ENCODE data around the gene XYLT1.

The XYLT1 gene

DNA sequence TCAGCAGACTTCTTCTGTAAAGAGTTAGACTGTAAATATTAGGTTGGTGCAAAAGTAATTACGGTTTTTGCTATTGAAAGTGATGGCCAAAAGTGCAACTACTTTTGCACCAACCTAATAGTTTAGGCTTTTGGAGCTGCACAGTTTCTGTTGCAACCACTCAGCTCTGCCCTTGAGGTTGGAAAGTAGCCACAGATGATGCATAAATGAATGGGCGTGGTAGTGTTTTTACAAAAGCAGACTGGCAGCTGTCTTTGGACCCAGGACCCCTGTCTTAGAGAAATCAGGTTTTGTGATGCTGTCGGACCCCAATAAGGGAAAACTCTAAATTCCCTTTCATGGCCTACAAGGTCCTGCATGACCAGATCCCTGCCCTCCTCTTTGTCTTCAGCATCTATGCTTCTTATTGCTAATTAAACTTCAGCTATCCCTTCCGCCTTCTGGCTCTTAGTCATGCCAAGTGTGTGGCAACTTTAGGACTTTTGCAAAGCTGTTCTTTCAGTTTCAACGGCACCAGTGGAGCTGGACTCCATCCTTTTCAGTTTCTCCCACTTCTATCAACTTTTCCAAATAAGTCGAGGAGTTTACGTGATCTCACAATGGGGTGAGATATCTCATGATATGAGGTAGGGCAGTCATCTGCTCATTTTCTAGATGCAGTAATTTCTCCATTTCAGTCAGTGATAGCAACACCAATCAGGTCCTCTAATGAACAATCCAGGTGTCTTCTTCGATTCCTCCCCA is 232.3 kb downstream of the XYLT1 start:
- Mint-ChIP-seq H3K4me3 (no peak overlapping the region), H3K27ac (peak overlapping the region; percentile 10), H3K9me3 (no peaks in the 10 kb centered on the region), H3K27me3 (ENCODE audit: low read depth, poor library complexity) (no peaks in the 10 kb centered on the region), H3K36me3 (ENCODE audit: low read depth) (no peaks in the 10 kb centered on the region), H3K4me1 (no peaks in the 10 kb centered on the region)
- TF ChIP-seq, protein P1, sequence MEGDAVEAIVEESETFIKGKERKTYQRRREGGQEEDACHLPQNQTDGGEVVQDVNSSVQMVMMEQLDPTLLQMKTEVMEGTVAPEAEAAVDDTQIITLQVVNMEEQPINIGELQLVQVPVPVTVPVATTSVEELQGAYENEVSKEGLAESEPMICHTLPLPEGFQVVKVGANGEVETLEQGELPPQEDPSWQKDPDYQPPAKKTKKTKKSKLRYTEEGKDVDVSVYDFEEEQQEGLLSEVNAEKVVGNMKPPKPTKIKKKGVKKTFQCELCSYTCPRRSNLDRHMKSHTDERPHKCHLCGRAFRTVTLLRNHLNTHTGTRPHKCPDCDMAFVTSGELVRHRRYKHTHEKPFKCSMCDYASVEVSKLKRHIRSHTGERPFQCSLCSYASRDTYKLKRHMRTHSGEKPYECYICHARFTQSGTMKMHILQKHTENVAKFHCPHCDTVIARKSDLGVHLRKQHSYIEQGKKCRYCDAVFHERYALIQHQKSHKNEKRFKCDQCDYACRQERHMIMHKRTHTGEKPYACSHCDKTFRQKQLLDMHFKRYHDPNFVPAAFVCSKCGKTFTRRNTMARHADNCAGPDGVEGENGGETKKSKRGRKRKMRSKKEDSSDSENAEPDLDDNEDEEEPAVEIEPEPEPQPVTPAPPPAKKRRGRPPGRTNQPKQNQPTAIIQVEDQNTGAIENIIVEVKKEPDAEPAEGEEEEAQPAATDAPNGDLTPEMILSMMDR (IDR thresholded peaks at IDR 0.05) = no peak
- no peak for DNase-seq

GRCh38 chr16:17237350-17237944 is 233.3 kb downstream of the XYLT1 start:
- no peak overlapping the region for H3K4me3 Mint-ChIP-seq

DNA sequence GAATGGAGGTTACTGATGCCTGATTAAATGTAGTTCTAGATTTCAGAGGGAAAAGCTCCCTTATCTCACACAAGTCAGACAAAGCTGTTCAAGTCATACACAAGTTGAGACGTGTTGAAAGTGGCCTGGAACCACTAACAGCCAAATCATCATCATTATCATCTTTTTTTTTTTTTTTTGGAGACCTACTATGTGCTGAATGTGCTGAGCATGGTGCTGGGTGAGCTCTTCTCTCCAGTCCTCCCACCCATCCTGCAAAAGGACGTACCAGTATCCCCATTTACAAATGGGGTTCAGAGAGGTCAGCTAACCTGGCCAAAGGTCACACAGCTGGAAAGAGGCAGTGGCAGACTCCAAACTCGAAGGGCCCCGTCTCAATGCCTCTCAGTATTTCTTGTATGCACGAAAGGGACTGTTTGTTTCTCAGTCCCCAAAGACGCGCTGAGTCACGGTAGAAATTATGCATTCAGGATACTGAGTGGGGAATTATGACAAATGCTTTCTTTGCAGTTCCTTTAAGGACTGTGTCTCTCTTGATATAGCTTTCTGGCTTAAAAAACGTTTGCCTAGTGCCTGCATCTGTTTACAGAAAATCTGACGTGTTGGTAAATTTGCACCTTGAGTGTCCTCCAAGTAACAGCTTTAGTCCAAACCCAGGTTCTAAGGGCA is 235.5 kb downstream of the XYLT1 start:
- Mint-ChIP-seq H3K27ac (no peak overlapping the region), H3K4me1 (no peaks in the 10 kb centered on the region), H3K9me3 (no peaks in the 10 kb centered on the region), H3K36me3 (ENCODE audit: low read depth) (no peaks in the 10 kb centered on the region), H3K27me3 (ENCODE audit: low read depth, poor library complexity) (peaks cover 4% of the 10 kb centered on the region), H3K4me3 (no peak overlapping the region)
- TF ChIP-seq, protein P1 (IDR thresholded peaks at IDR 0.05) = no peak
- DNase-seq = no peak

More at GRCh38 chr16:17237350-17237944, 233.3 kb downstream of the XYLT1 start:
- Mint-ChIP-seq H3K36me3 (ENCODE audit: low read depth) (no peaks in the 10 kb centered on the region), H3K4me1 (no peaks in the 10 kb centered on the region), H3K27ac (no peak overlapping the region), H3K9me3 (no peaks in the 10 kb centered on the region), H3K27me3 (ENCODE audit: low read depth, poor library complexity) (no peaks in the 10 kb centered on the region)
- TF ChIP-seq, protein P1 (IDR thresholded peaks at IDR 0.05) = no peak
- no peak for DNase-seq

- H3K9me3 Mint-ChIP-seq = no peaks in the 10 kb centered on the region
- H3K36me3 Mint-ChIP-seq (ENCODE audit: low read depth) = no peaks in the 10 kb centered on the region
- TF ChIP-seq, protein P1 (IDR thresholded peaks at IDR 0.05) = no peak
- H3K27ac Mint-ChIP-seq = no peak overlapping the region
- no peak for DNase-seq
- no peaks in the 10 kb centered on the region for H3K4me1 Mint-ChIP-seq
- peaks cover 4% of the 10 kb centered on the region for H3K27me3 Mint-ChIP-seq (ENCODE audit: low read depth, poor library complexity)
- H3K4me3 Mint-ChIP-seq = no peak overlapping the region
Observed at GRCh38 chr16:17233318-17234002, 237.3 kb downstream of the XYLT1 start.

GRCh38 chr16:17232487-17232886 is 238.3 kb downstream of the XYLT1 start:
- TF ChIP-seq, protein P1 (IDR thresholded peaks at IDR 0.05) = no peak

More at GRCh38 chr16:17232487-17232886, 238.3 kb downstream of the XYLT1 start:
- Mint-ChIP-seq H3K27me3 (ENCODE audit: low read depth, poor library complexity) (peaks cover 4% of the 10 kb centered on the region), H3K27ac (no peak overlapping the region), H3K9me3 (no peaks in the 10 kb centered on the region), H3K4me1 (peaks cover 3% of the 10 kb centered on the region), H3K4me3 (no peak overlapping the region), H3K36me3 (ENCODE audit: low read depth) (no peaks in the 10 kb centered on the region)
- no peak for DNase-seq
